ENCODE data around the gene NVL. TPM values are rescaled to one million over a fixed set of nuclear protein-coding genes. Genes with fewer than 3 reads are reported as not detected.

The NVL gene
- total RNA-seq, 4 donors from 2014 or later, result 10.0 to 21.9 (median 17.3) TPM

DNA sequence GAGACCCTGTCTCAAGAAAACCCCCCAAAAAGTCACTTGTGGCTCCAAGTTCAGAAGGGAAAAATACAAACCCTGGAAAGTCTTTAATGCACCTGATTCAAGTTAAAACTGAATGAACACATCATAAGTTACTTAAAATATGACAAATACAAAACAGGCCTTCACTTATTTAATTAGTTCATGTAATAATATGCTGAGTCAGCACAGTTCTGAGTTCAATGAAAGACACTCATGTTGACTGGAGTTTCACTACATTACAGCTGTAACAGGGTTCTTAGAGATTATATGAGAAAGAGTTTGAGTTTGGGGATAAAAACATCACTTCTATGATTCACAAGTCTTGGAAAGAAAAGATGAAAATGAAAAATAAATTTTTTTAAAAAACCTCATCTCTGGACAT lies 96.0 kb downstream of the NVL start:
- DNase-seq (ENCODE audit: low spot score) (no peak), ATAC-seq (ENCODE audit: low FRiP score) (no peak)
- TF ChIP-seq, protein P1, sequence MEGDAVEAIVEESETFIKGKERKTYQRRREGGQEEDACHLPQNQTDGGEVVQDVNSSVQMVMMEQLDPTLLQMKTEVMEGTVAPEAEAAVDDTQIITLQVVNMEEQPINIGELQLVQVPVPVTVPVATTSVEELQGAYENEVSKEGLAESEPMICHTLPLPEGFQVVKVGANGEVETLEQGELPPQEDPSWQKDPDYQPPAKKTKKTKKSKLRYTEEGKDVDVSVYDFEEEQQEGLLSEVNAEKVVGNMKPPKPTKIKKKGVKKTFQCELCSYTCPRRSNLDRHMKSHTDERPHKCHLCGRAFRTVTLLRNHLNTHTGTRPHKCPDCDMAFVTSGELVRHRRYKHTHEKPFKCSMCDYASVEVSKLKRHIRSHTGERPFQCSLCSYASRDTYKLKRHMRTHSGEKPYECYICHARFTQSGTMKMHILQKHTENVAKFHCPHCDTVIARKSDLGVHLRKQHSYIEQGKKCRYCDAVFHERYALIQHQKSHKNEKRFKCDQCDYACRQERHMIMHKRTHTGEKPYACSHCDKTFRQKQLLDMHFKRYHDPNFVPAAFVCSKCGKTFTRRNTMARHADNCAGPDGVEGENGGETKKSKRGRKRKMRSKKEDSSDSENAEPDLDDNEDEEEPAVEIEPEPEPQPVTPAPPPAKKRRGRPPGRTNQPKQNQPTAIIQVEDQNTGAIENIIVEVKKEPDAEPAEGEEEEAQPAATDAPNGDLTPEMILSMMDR (IDR thresholded peaks at IDR 0.05), result no peak

DNA sequence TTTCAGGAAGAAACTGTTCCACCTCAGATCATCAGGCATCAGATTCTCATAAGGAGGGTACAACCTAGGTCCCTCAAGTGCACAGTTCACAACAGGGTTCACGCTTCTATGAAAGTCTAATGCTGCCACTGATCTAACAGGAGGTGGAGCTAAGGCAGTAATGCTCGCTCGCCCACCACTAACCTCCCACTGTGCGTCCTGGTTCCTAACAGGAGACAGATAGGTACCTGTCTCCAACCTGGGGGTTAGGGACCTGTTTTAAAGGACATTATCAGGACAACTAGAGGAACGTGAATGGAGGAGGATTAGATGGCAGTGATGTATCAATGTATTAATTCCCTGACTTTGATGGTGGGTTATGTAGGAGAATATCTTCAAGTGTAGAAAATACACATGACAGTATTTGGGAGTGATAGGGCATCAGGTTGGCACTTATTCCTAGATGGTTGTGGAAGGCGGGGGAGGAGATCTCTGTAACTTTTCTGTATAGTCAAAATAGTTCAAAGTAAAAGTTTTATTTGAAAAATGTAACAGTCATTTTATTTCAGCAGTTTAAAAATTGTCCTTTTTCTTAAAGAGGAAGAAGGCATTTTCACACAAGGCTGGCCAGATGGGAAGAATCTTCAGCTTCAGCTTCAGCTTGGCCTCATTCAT lies 103.0 kb downstream of the NVL start:
- ATAC-seq (ENCODE audit: low FRiP score), result no peak
- no peak for DNase-seq (ENCODE audit: low spot score)
- TF ChIP-seq, protein P1 (IDR thresholded peaks at IDR 0.05), result no peak

DNA sequence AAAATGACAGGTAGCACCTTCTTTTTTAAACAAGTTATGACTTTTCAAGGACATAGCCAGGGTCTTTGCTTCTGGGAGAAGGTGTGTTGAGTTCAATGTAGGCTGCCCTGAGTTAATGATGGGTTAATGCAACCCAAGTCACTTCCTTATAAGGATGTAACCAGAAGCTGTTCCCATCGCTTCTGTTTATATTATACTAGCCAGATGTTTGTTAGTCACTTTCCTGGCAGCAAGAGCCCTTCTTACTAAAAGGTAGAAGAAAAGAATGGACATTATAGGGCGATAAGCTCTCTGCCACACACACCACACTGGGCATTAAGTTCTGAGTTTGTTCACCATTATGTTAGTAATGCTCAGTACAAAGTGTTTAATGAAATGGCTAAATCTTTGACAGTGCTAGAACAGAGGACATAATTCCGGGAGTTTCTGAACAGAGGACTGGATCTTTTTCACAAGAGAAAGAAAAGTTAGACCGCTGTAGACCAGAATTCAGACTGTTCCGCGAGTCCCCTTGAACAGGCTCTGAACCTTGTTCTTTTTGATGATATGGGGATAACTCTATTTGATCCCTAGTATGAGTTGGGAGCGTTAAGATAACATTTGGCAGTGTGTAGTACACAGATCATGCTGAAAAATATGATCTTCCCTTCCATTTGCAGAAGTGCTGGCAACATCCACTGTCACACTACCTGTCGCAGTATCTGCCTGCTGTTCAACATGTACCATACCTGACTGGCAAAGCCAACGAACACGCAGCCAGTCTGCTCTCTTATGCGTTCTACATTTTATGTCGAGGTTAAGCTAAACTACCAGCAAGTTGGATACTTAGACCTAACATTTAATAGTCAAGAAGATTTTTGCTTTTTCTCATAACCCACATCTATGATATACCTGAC lies 105.9 kb downstream of the NVL start:
- DNase-seq (ENCODE audit: low spot score) (no peak), ATAC-seq (ENCODE audit: low FRiP score) (no peak)
- TF ChIP-seq, protein P1 (IDR thresholded peaks at IDR 0.05), result no peak

DNA sequence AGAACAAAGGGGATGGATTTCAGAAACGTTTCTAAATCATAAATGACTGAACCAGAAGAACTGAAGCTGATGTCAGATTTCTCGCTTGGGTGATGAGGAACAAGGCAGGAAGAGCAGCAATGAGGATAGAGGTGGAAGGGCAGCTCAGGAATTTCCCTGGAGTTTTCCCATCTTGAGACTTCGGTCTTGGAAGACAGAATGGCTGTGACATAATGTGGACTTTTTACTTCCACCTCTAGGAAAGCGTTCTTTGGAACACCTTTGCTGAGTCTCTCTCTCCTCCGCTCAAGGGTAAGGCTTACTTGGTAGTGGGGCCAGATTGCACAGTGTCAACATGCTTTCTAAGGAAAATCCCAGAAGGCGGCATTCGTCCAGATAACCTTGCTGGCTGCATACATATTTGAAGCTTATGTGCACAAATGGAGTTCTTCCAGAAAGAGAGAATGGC lies 110.3 kb downstream of the NVL start:
- DNase-seq (ENCODE audit: low spot score), result no peak
- TF ChIP-seq, protein P1 (IDR thresholded peaks at IDR 0.05), result no peak
- no peak for ATAC-seq (ENCODE audit: low FRiP score)

DNA sequence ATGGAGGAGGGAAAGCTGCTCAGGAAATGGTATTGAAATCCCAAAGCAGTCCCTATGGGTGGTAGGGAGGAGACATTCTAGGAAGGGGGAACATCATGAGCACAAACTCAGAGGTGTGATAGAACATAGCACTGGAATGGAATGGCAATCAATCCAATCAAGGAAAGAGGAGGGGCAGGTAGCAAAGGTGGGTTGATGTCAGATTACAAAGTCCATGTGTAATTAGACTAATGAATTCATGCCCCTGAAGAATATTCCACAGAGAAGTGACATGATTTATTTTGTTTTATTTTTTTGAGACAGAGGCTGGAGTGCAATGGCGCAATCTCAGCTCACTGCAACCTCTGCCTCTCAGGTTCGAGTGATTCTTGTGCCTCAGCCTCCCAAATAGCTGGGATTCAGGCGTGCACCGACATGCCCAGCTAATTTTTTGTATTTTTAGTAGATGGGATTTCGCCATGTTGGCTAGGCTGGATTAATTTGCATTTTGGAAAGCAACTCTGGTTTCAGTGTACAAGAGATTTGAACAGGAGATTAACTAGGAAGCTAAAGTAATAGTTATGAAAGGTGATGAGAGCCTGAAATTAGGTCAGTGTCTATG lies 110.9 kb downstream of the NVL start:
- ATAC-seq (ENCODE audit: low FRiP score), result no peak
- TF ChIP-seq, protein P1 (IDR thresholded peaks at IDR 0.05), result no peak
- DNase-seq (ENCODE audit: low spot score), result no peak

DNA sequence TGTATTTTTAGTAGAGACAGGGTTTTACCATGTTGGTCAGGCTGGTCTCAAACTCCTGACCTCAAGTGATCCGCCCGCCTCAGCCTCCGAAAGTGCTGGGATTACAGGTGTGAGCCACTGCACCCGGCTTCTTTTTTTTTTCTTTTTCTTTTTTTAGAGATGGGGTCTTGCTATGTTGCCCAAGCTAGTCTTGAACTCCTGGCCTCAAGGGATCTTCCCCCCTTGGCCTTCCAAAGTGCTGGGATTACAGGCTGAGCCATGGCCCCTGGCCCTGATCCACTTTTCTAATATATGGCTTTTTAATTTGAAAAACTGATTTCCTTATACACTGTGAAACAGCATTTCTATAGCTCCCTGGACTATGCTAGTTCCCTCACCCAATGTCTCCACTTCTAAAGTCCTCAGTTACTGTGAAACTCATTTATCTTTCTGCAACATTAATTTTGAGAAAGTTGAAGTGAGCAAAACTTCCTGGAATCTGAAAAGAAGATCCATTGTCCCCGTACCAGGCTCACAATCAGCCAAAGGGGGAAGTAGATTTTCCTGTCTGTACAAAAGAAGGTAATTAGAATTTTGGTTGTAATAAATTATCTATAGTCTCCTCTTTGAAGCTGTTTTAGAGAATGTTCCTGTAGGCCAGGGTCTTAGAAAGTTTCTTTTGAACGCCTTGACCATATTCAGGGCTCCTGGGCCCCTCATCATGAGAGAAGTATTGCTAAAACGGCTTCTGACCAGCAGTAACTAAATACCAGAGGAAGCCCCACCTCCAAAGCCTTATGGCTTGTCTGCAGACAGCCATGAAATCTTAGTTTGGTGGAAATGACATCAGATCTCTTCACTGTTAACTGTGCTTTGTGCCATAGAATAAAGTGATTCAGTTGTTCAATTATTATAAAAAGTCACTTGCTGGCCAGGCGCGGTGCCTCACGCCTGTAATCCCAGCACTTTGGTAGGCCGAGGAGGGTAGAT lies 112.0 kb downstream of the NVL start:
- TF ChIP-seq, protein P1 (IDR thresholded peaks at IDR 0.05), result no peak
- ATAC-seq (ENCODE audit: low FRiP score) (no peak), DNase-seq (ENCODE audit: low spot score) (no peak)
